ENCODE data around the gene KRTAP10-6.

- TF ChIP-seq CTCF (IDR thresholded peaks at IDR 0.05) = no peak
- TF ChIP-seq POLR2A (IDR thresholded peaks at IDR 0.05) = no peak
These were observed 2.2 kb upstream of the KRTAP10-6 start for GRCh38 chr21:44594406-44594916.

Data from body of pancreas (tissue), 4 donors.